Peyer's patch (tissue), 4 donors: ENCODE results near the gene NACC1.

ENCODE experiments used
- CTCF ChIP-seq, 6 experiments: fragments of 450-650 bp in 4 of 6; fragments of 200-600 bp in 2 of 6; sonication (generic) in 1 of 6; IDR thresholded peaks; one replicate each; pipeline ENCODE4 v1.5.1; 2017 to 2019; ENCODE audit warnings: antibody characterized with exemption in 6 of 6, mild to moderate bottlenecking in 3 of 6, moderate library complexity in 1 of 6
- POLR2A ChIP-seq, 2 donors: fragments of 450-650 bp; IDR thresholded peaks; one replicate each; pipeline ENCODE4 v1.5.1; 2017; ENCODE audit warnings: antibody characterized with exemption in 2 of 2, mild to moderate bottlenecking in 2 of 2, moderate library complexity in 2 of 2

GRCh38 chr19:13102416-13102665 is 15.7 kb upstream of the NACC1 start:
- TF ChIP-seq CTCF (IDR thresholded peaks at IDR 0.05): no peak
- TF ChIP-seq POLR2A (IDR thresholded peaks at IDR 0.05): no peak
